Osteoblast (primary cell): ENCODE measurements around the gene RO60. TPM values are rescaled to one million over a fixed set of nuclear protein-coding genes. Genes with fewer than 3 reads are reported as not detected.

ENCODE experiments used
- DNase-seq: peaks from one replicate; pipeline ENCODE4 v3.0.0; 2011; ENCODE audit warnings: low spot score, mixed read lengths; ENCODE audit not compliant: insufficient read length; ENCODE audit errors: missing footprints
- H2AFZ ChIP-seq: 2 replicates; pipeline ENCODE4 v1.6.0; 2011; ENCODE audit warnings: mild to moderate bottlenecking, low read length
- H3K27ac ChIP-seq: 2 replicates; pipeline ENCODE4 v1.5.1; 2011; ENCODE audit warnings: mild to moderate bottlenecking, low read depth, low read length, moderate library complexity
- H3K27me3 ChIP-seq: 2 replicates; pipeline ENCODE4 v1.6.0; 2012; ENCODE audit warnings: mild to moderate bottlenecking, control low read depth, inconsistent platforms, low read length, moderate library complexity; ENCODE audit not compliant: insufficient read depth
- H3K36me3 ChIP-seq: 2 replicates; pipeline ENCODE4 v1.5.1; 2011; ENCODE audit warnings: mild to moderate bottlenecking, low read length, control low read depth, moderate library complexity; ENCODE audit not compliant: insufficient read depth
- H3K4me1 ChIP-seq: 2 replicates; pipeline ENCODE4 v1.5.1; 2011; ENCODE audit warnings: mild to moderate bottlenecking, low read length, control low read depth, moderate library complexity; ENCODE audit not compliant: insufficient read depth
- H3K4me2 ChIP-seq: 2 replicates; pipeline ENCODE4 v1.6.0; 2011; ENCODE audit warnings: mild to moderate bottlenecking, low read length; ENCODE audit not compliant: insufficient read depth
- H3K4me3 ChIP-seq: fragments of 200-600 bp; sonication (generic); 3 replicates; pipeline ENCODE4 v1.5.1; 2012; ENCODE audit warnings: mild to moderate bottlenecking, low read length, inconsistent platforms; ENCODE audit not compliant: insufficient read depth
- H3K79me2 ChIP-seq: 2 replicates; pipeline ENCODE4 v1.6.0; 2012; ENCODE audit warnings: mild to moderate bottlenecking, low read length, control low read depth, inconsistent platforms; ENCODE audit not compliant: insufficient read depth
- H3K9me3 ChIP-seq: 2 replicates; pipeline ENCODE4 v1.5.1; 2011; ENCODE audit warnings: low read depth, low read length, control low read depth
- H4K20me1 ChIP-seq: 2 replicates; pipeline ENCODE4 v1.6.0; 2012; ENCODE audit warnings: mild to moderate bottlenecking, low read length, control low read depth; ENCODE audit not compliant: insufficient read depth
- CTCF ChIP-seq: IDR thresholded peaks from 2 replicates; pipeline ENCODE4 v1.5.1; 2011; ENCODE audit warnings: mild to moderate bottlenecking, low read depth, low read length, moderate library complexity; ENCODE audit errors: extremely low read depth
- total RNA-seq: library from RNA; depleted of rRNA; stranded (reverse); fragments of >200 nt; gene quantifications from 2 replicates; pipeline ENCODE4 v1.2.3, GENCODE V29; 2012

The RO60 gene
- total RNA-seq, 1 donor: 138 TPM

- H3K4me1 ChIP-seq: no peaks in the 10 kb centered on the region
- peaks cover 16% of the 10 kb centered on the region for H4K20me1 ChIP-seq
- peaks cover 9% of the 10 kb centered on the region for H3K36me3 ChIP-seq
- H3K27me3 ChIP-seq: no peaks in the 10 kb centered on the region
- no peak overlapping the region for H3K4me2 ChIP-seq
- no peak for DNase-seq
- H2AFZ ChIP-seq: no peak overlapping the region
- no peaks in the 10 kb centered on the region for H3K9me3 ChIP-seq
- TF ChIP-seq CTCF: no peak
- no peak overlapping the region for H3K4me3 ChIP-seq
- H3K79me2 ChIP-seq: peaks cover 92% of the 10 kb centered on the region
- H3K27ac ChIP-seq: no peak overlapping the region
These were observed 8.6 kb downstream of the RO60 start for GRCh38 chr1:193068013-193068412.

- Histone ChIP-seq H3K36me3 (peaks cover 9% of the 10 kb centered on the region), H3K79me2 (peaks cover 80% of the 10 kb centered on the region), H3K27ac (no peak overlapping the region), H4K20me1 (peaks cover 9% of the 10 kb centered on the region), H2AFZ (no peak overlapping the region), H3K4me1 (no peaks in the 10 kb centered on the region), H3K9me3 (no peaks in the 10 kb centered on the region), H3K4me2 (no peak overlapping the region), H3K4me3 (no peak overlapping the region), H3K27me3 (no peaks in the 10 kb centered on the region)
- DNase-seq: no peak
- peak; percentile 39 for TF ChIP-seq CTCF
These were observed 10.5 kb downstream of the RO60 start for GRCh38 chr1:193069748-193070385.

- H3K27me3 ChIP-seq: no peaks in the 10 kb centered on the region
- no peak overlapping the region for H3K4me2 ChIP-seq
- no peaks in the 10 kb centered on the region for H3K9me3 ChIP-seq
- TF ChIP-seq CTCF: no peak
- peaks cover 6% of the 10 kb centered on the region for H4K20me1 ChIP-seq
- H3K4me1 ChIP-seq: no peaks in the 10 kb centered on the region
- H2AFZ ChIP-seq: no peak overlapping the region
- H3K79me2 ChIP-seq: peaks cover 77% of the 10 kb centered on the region
- peaks cover 9% of the 10 kb centered on the region for H3K36me3 ChIP-seq
- H3K4me3 ChIP-seq: no peak overlapping the region
- no peak overlapping the region for H3K27ac ChIP-seq
- DNase-seq: no peak
These were observed 11.0 kb downstream of the RO60 start for GRCh38 chr1:193070386-193070753.

- Histone ChIP-seq H3K9me3 (no peaks in the 10 kb centered on the region), H2AFZ (no peak overlapping the region), H3K4me3 (no peak overlapping the region), H3K36me3 (peaks cover 9% of the 10 kb centered on the region), H3K27me3 (no peaks in the 10 kb centered on the region), H3K4me1 (no peaks in the 10 kb centered on the region), H3K27ac (no peak overlapping the region), H3K4me2 (no peak overlapping the region), H4K20me1 (peaks cover 5% of the 10 kb centered on the region), H3K79me2 (peaks cover 77% of the 10 kb centered on the region)
- no peak for TF ChIP-seq CTCF
- DNase-seq: no peak
These were observed 11.5 kb downstream of the RO60 start for GRCh38 chr1:193070942-193071341.
